H9 (cell line): Measurements from ENCODE around the gene UNC119. TPM values are rescaled to one million over a fixed set of nuclear protein-coding genes. Genes with fewer than 3 reads are reported as not detected.

ENCODE experiments used
- DNase-seq: peaks from one replicate; pipeline ENCODE4 v3.0.0-alpha.2; 2017
- H2AFZ ChIP-seq: one replicate; pipeline ENCODE4 v1.6.1; 2013; ENCODE audit warnings: mild to moderate bottlenecking, low read length, control low read depth, moderate library complexity
- H2AK5ac ChIP-seq: 2 replicates; pipeline ENCODE4 v1.6.1; 2013; ENCODE audit warnings: low read length, control low read depth, mixed read lengths; ENCODE audit not compliant: insufficient read length
- H2BK120ac ChIP-seq: one replicate; pipeline ENCODE4 v1.6.1; 2013; ENCODE audit warnings: low read depth, mild to moderate bottlenecking, low read length, control low read depth, inconsistent platforms; ENCODE audit not compliant: poor library complexity, severe bottlenecking
- H2BK12ac ChIP-seq: 2 replicates; pipeline ENCODE4 v1.6.1; 2013; ENCODE audit warnings: low read length, control low read depth, mixed read lengths, low read depth; ENCODE audit not compliant: insufficient read length
- H2BK15ac ChIP-seq: 2 replicates; pipeline ENCODE4 v1.6.1; 2013; ENCODE audit warnings: low read depth, low read length, control low read depth
- H2BK20ac ChIP-seq: one replicate; pipeline ENCODE4 v1.6.1; 2013; ENCODE audit warnings: low read depth, mild to moderate bottlenecking, low read length, control low read depth, inconsistent platforms; ENCODE audit not compliant: poor library complexity, severe bottlenecking
- H2BK5ac ChIP-seq: 2 replicates; pipeline ENCODE4 v1.6.1; 2013; ENCODE audit warnings: low read length, control low read depth, mixed read lengths; ENCODE audit not compliant: insufficient read length
- H3K14ac ChIP-seq: 2 replicates; pipeline ENCODE4 v1.6.1; 2013; ENCODE audit warnings: low read length, control low read depth; ENCODE audit not compliant: insufficient read depth
- H3K18ac ChIP-seq: 2 replicates; pipeline ENCODE4 v1.6.1; 2013; ENCODE audit warnings: low read depth, mild to moderate bottlenecking, mixed read lengths, low read length, control low read depth; ENCODE audit not compliant: insufficient read length
- H3K23ac ChIP-seq: 2 replicates; pipeline ENCODE4 v1.6.1; 2013; ENCODE audit warnings: low read length, control low read depth, mixed read lengths, low read depth; ENCODE audit not compliant: insufficient read length
- H3K23me2 ChIP-seq: 2 replicates; pipeline ENCODE4 v1.6.1; 2013; ENCODE audit warnings: low read depth, mild to moderate bottlenecking, mixed read lengths, low read length, control low read depth; ENCODE audit not compliant: insufficient read length, poor library complexity, severe bottlenecking
- H3K27ac ChIP-seq: 2 replicates; pipeline ENCODE4 v1.5.1; 2013; ENCODE audit warnings: low read length, control low read depth, mixed read lengths, low read depth; ENCODE audit not compliant: insufficient read length
- H3K27me3 ChIP-seq: 2 replicates; pipeline ENCODE4 v1.6.1; 2013; ENCODE audit warnings: low read length, control low read depth, inconsistent platforms; ENCODE audit not compliant: insufficient read depth
- H3K4ac ChIP-seq: 2 replicates; pipeline ENCODE4 v1.6.1; 2013; ENCODE audit warnings: low read depth, mild to moderate bottlenecking, control low read depth, inconsistent platforms, low read length, moderate library complexity
- H3K4me1 ChIP-seq: 2 replicates; pipeline ENCODE4 v1.6.1; 2013; ENCODE audit warnings: low read length, control low read depth, inconsistent platforms; ENCODE audit not compliant: insufficient read depth
- H3K4me2 ChIP-seq: 2 replicates; pipeline ENCODE4 v1.6.1; 2013; ENCODE audit warnings: low read length, control low read depth, mixed read lengths; ENCODE audit not compliant: insufficient read length, insufficient read depth
- H3K56ac ChIP-seq: 2 replicates; pipeline ENCODE4 v1.6.1; 2013; ENCODE audit warnings: low read depth, mild to moderate bottlenecking, mixed read lengths, low read length, control low read depth; ENCODE audit not compliant: insufficient read length
- H3K79me1 ChIP-seq: 2 replicates; pipeline ENCODE4 v1.6.1; 2013; ENCODE audit warnings: low read depth, mild to moderate bottlenecking, moderate library complexity, low read length, control low read depth, inconsistent platforms; ENCODE audit not compliant: insufficient read depth, poor library complexity, severe bottlenecking
- H3K79me2 ChIP-seq: 2 replicates; pipeline ENCODE4 v1.6.1; 2013; ENCODE audit warnings: low read length, control low read depth, inconsistent platforms; ENCODE audit not compliant: insufficient read depth
- H3K9ac ChIP-seq: 2 replicates; pipeline ENCODE4 v1.6.1; 2013; ENCODE audit warnings: low read length, control low read depth, mixed read lengths; ENCODE audit not compliant: insufficient read length; ENCODE audit errors: extremely low read depth
- H3K9me3 ChIP-seq: one replicate; pipeline ENCODE4 v1.6.1; 2013; ENCODE audit warnings: low read depth, low read length, inconsistent platforms; ENCODE audit not compliant: control insufficient read depth
- H3T11ph ChIP-seq: one replicate; pipeline ENCODE4 v1.6.1; 2013; ENCODE audit warnings: mild to moderate bottlenecking, low read length, control low read depth, inconsistent platforms
- H4K20me1 ChIP-seq: one replicate; pipeline ENCODE4 v1.6.1; 2013; ENCODE audit not compliant: control insufficient read depth, insufficient read length, insufficient read depth
- H4K5ac ChIP-seq: 2 replicates; pipeline ENCODE4 v1.6.1; 2013; ENCODE audit warnings: low read depth, mild to moderate bottlenecking, mixed read lengths, low read length, control low read depth; ENCODE audit not compliant: insufficient read length
- H4K8ac ChIP-seq: replicated peaks from 2 replicates; pipeline ENCODE4 v1.6.1; 2013; ENCODE audit warnings: low read length, control low read depth, mixed read lengths, low read depth; ENCODE audit not compliant: insufficient read length
- H4K91ac ChIP-seq: 2 replicates; pipeline ENCODE4 v1.6.1; 2013; ENCODE audit warnings: low read depth, mild to moderate bottlenecking, moderate library complexity, mixed read lengths, low read length, control low read depth; ENCODE audit not compliant: insufficient read length
- H3K27ac Mint-ChIP-seq, 3 experiments: 2 replicates in 2 of 3; 3 replicates in 1 of 3; pipeline ENCODE4 v1.8.0; 2020 to 2021; ENCODE audit warnings: mixed read lengths in 3 of 3, mild to moderate bottlenecking in 1 of 3, moderate library complexity in 1 of 3
- H3K27me3 Mint-ChIP-seq: 2 replicates; pipeline ENCODE4 v1.8.0; 2021; ENCODE audit warnings: low read depth, mild to moderate bottlenecking, moderate library complexity, mixed read lengths
- H3K36me3 Mint-ChIP-seq, 3 experiments: 2 replicates in 2 of 3; 3 replicates in 1 of 3; pipeline ENCODE4 v1.8.0; 2020 to 2021; ENCODE audit warnings: low read depth in 3 of 3, mixed read lengths in 3 of 3; ENCODE audit not compliant: insufficient read depth in 1 of 3
- H3K4me1 Mint-ChIP-seq, 2 experiments: 2 replicates each; pipeline ENCODE4 v1.8.0; 2020; ENCODE audit warnings: mixed read lengths in 2 of 2
- H3K4me3 Mint-ChIP-seq, 2 experiments: 2 replicates in 1 of 2; 3 replicates in 1 of 2; pipeline ENCODE4 v1.8.0; 2020 to 2021; ENCODE audit warnings: mild to moderate bottlenecking in 2 of 2, mixed read lengths in 2 of 2, moderate library complexity in 1 of 2
- H3K9me3 Mint-ChIP-seq, 2 experiments: 2 replicates in 1 of 2; 3 replicates in 1 of 2; pipeline ENCODE4 v1.8.0; 2020; ENCODE audit warnings: mild to moderate bottlenecking in 2 of 2, mixed read lengths in 2 of 2, moderate library complexity in 1 of 2
- WGBS: extraction: QIAGEN DNeasy Blood & Tissue Kit; methylation state at CpG from one replicate; pipeline ENCODE4 v1.1.7; 2013; ENCODE audit warnings: missing lambda C conversion rate, low lambda C conversion rate, mixed read lengths; ENCODE audit not compliant: insufficient read length; ENCODE audit errors: extremely low coverage; 5-methylcytosine and 5-hydroxymethylcytosine counted together
- total RNA-seq: library from RNA; stranded (reverse); gene quantifications from 2 replicates; pipeline ENCODE4 v1.2.1, GENCODE V29; 2021
- TF ChIP-seq, protein P1 (sequence below): fragments of 200-600 bp; sonication (generic); conservative IDR thresholded peaks from 3 replicates; pipeline ENCODE4 v1.8.0; 2021; ENCODE audit warnings: antibody characterized with exemption, mild to moderate bottlenecking

The UNC119 gene
- total RNA-seq, 1 experiment from 2014 or later, result 36.9 TPM

- no peaks in the 10 kb centered on the region for H3K9me3 Mint-ChIP-seq
- Histone ChIP-seq H2BK12ac (no peak overlapping the region), H4K91ac (no peak overlapping the region), H3K14ac (no peak overlapping the region; the same call in 1 of the 2 replicates), H2BK20ac (no peak overlapping the region), H3K9ac (no peak overlapping the region), H3K4me2 (no peak overlapping the region), H3K23ac (no peak overlapping the region), H4K20me1 (no peaks in the 10 kb centered on the region), H2AK5ac (no peak overlapping the region), H2BK15ac (no peak overlapping the region), H3K79me2 (no peaks in the 10 kb centered on the region), H2BK5ac (no peak overlapping the region), H4K8ac (no peak overlapping the region), H2BK120ac (no peak overlapping the region), H4K5ac (no peak overlapping the region), H3T11ph (no peak overlapping the region), H3K23me2 (no peaks in the 10 kb centered on the region), H3K4ac (no peak overlapping the region), H3K18ac (no peak overlapping the region), H2AFZ (no peak overlapping the region), H3K9me3 (no peaks in the 10 kb centered on the region), H3K56ac (no peak overlapping the region), H3K79me1 (no peaks in the 10 kb centered on the region), H3K4me1 (no peaks in the 10 kb centered on the region; the same call in 1 of the 2 replicates), H3K27ac (no peak overlapping the region), H3K27me3 (no peaks in the 10 kb centered on the region)
- peaks cover 25% of the 10 kb centered on the region for H3K27me3 Mint-ChIP-seq
- H3K27ac Mint-ChIP-seq, result no peak overlapping the region
- TF ChIP-seq, protein P1, sequence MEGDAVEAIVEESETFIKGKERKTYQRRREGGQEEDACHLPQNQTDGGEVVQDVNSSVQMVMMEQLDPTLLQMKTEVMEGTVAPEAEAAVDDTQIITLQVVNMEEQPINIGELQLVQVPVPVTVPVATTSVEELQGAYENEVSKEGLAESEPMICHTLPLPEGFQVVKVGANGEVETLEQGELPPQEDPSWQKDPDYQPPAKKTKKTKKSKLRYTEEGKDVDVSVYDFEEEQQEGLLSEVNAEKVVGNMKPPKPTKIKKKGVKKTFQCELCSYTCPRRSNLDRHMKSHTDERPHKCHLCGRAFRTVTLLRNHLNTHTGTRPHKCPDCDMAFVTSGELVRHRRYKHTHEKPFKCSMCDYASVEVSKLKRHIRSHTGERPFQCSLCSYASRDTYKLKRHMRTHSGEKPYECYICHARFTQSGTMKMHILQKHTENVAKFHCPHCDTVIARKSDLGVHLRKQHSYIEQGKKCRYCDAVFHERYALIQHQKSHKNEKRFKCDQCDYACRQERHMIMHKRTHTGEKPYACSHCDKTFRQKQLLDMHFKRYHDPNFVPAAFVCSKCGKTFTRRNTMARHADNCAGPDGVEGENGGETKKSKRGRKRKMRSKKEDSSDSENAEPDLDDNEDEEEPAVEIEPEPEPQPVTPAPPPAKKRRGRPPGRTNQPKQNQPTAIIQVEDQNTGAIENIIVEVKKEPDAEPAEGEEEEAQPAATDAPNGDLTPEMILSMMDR, result no peak
- no peak overlapping the region for H3K4me3 Mint-ChIP-seq
- H3K4me1 Mint-ChIP-seq, result peaks cover 2 to 11% of the 10 kb centered on the region in 2 experiments; a peak in 2 of 4 replicates
- DNase-seq, result no peak
- no peaks in the 10 kb centered on the region for H3K36me3 Mint-ChIP-seq
- WGBS, result no CpG with 5 or more reads among the region's 11 CpGs
Measured at GRCh38 chr17:28508211-28508724, 44.2 kb downstream of the UNC119 start.
